K562 (cell line): ENCODE measurements around the gene XKR3. TPM values are rescaled to one million over a fixed set of nuclear protein-coding genes. Genes with fewer than 3 reads are reported as not detected.

Experiments used
- ATAC-seq: fragments of 200-7000 bp; cut with Tn5 transposase; 3 replicates; pipeline ENCODE4 v1.9.1; 2020; ENCODE audit warnings: moderate library complexity
- BruUV-seq: library from RNA; stranded (reverse); fragments of 400-500 nt; replicated peaks from 2 replicates; lab custom pipeline; 2021; lab: Mats Ljungman, UMichigan
- CTCF ChIA-PET: fragments of 300-600 bp; formaldehyde crosslinking; extraction: SDS; loops from one replicate; lab custom pipeline; 2021; ENCODE audit warnings: low intra/inter-chr PET ratio; lab: Yijun Ruan, JAX
- POLR2A ChIA-PET: fragments of 300-600, 350-650 bp; sonication (Branson Sonifier 250); formaldehyde crosslinking; extraction: SDS; loops from one replicate; lab custom pipeline; 2021; ENCODE audit warnings: antibody characterized with exemption, inconsistent platforms; lab: Yijun Ruan, JAX
- DNase-seq, 4 experiments: peaks; one replicate each; pipeline versions ENCODE4 v3.0.0 to v3.0.0-alpha.2; 2011 to 2018; ENCODE audit warnings: low spot score in 3 of 4, mixed read lengths in 3 of 4; ENCODE audit errors: extremely low read depth in 1 of 4
- FAIRE-seq: peaks from 2 replicates; lab custom pipeline; 2011; peaks lifted over from hg19 to GRCh38; lab: Jason Lieb, UNC
- H2AFZ ChIP-seq: 2 replicates; pipeline ENCODE4 v1.6.0; 2011; ENCODE audit warnings: low read depth, low read length, control low read depth, inconsistent platforms
- H3K27ac ChIP-seq: fragments of 200-600 bp; 3 replicates; pipeline ENCODE4 v1.8.0; 2011; ENCODE audit warnings: low read depth, mild to moderate bottlenecking, control low read depth, inconsistent platforms, low read length, moderate library complexity, mixed read lengths; ENCODE audit errors: extremely low read depth
- H3K27me3 ChIP-seq, 2 experiments: fragments of 300-600 bp in 1 of 2; 2 replicates in 1 of 2; 3 replicates in 1 of 2; pipeline versions ENCODE4 v1.6.0 to v1.8.0; 2011; ENCODE audit warnings: inconsistent platforms in 2 of 2, low read length in 2 of 2, mild to moderate bottlenecking in 1 of 2, mixed read lengths in 1 of 2, moderate library complexity in 1 of 2; ENCODE audit not compliant: control insufficient read depth in 2 of 2, insufficient read depth in 2 of 2
- H3K36me3 ChIP-seq: fragments of 300-600 bp; 3 replicates; pipeline ENCODE4 v1.8.0; 2011; ENCODE audit warnings: mild to moderate bottlenecking, low read length, inconsistent platforms; ENCODE audit not compliant: control insufficient read depth, insufficient read depth
- H3K4me1 ChIP-seq, 2 experiments: fragments of 200-600 bp in 1 of 2; replicated peaks in 1 of 2; 2 replicates in 1 of 2; 3 replicates in 1 of 2; pipeline versions ENCODE4 v1.5.1 to v1.8.0; 2011; ENCODE audit warnings: inconsistent platforms in 2 of 2, low read length in 2 of 2, mild to moderate bottlenecking in 1 of 2, mixed read lengths in 1 of 2, moderate library complexity in 1 of 2; ENCODE audit not compliant: control insufficient read depth in 2 of 2, insufficient read depth in 2 of 2
- H3K4me2 ChIP-seq: 2 replicates; pipeline ENCODE4 v1.6.1; 2011; ENCODE audit warnings: low read length, control low read depth, inconsistent platforms, mixed read lengths; ENCODE audit not compliant: insufficient read depth
- H3K4me3 ChIP-seq: fragments of 200-600 bp; sonication (generic), shearing (Covaris generic); 2 replicates; pipeline ENCODE4 v1.5.1; 2016; ENCODE audit warnings: control low read depth, inconsistent platforms
- H3K79me2 ChIP-seq: fragments of 200-600 bp; 3 replicates; pipeline ENCODE4 v1.8.0; 2011; ENCODE audit warnings: low read length, inconsistent platforms; ENCODE audit not compliant: control insufficient read depth, insufficient read depth
- H3K9ac ChIP-seq, 2 experiments: 2 replicates each; pipeline versions ENCODE4 v1.6.0 to v1.6.1; 2011; ENCODE audit warnings: low read depth in 2 of 2, low read length in 2 of 2, control low read depth in 1 of 2, inconsistent platforms in 1 of 2, mild to moderate bottlenecking in 1 of 2, mixed read lengths in 1 of 2; ENCODE audit not compliant: insufficient read depth in 1 of 2
- H3K9me1 ChIP-seq: one replicate; pipeline ENCODE4 v1.6.0; 2011; ENCODE audit warnings: inconsistent platforms, mild to moderate bottlenecking, low read length, moderate library complexity; ENCODE audit not compliant: control insufficient read depth, insufficient read depth
- H3K9me3 ChIP-seq: replicated peaks from 2 replicates; pipeline ENCODE4 v1.5.1; 2011; ENCODE audit warnings: low read depth, low read length, inconsistent platforms; ENCODE audit not compliant: control insufficient read depth, insufficient read depth
- H4K20me1 ChIP-seq: replicated peaks from 2 replicates; pipeline ENCODE4 v1.6.1; 2011; ENCODE audit warnings: low read length, inconsistent platforms, mixed read lengths; ENCODE audit not compliant: control insufficient read depth, insufficient read depth
- HIVEP1 ChIP-seq: fragments of 250-450 bp; sonication (Bioruptor Pico); IDR thresholded peaks from 2 replicates; pipeline ENCODE4 v1.4.0; 2020; ENCODE audit warnings: mild to moderate bottlenecking
- NELFE ChIP-seq: IDR thresholded peaks from 2 replicates; pipeline ENCODE4 v1.6.1; 2011; ENCODE audit warnings: mild to moderate bottlenecking; ENCODE audit not compliant: insufficient read depth, insufficient read length
- OTX1 ChIP-seq: fragments of 450-650 bp; formaldehyde crosslinking; IDR thresholded peaks from 2 replicates; pipeline ENCODE4 v1.4.0; 2022; ENCODE audit warnings: mild to moderate bottlenecking
- POLR2A ChIP-seq: fragments of 450-650 bp; conservative IDR thresholded peaks from 2 replicates; pipeline ENCODE4 v1.6.1; 2016
- POLR2AphosphoS5 ChIP-seq: IDR thresholded peaks from 2 replicates; pipeline ENCODE4 v1.6.1; 2011; ENCODE audit warnings: mild to moderate bottlenecking, low read depth, low read length, moderate library complexity; ENCODE audit not compliant: control insufficient read depth, insufficient read depth
- SLC30A9 ChIP-seq: fragments of 250-450 bp; sonication (Bioruptor Pico); IDR thresholded peaks from 2 replicates; pipeline ENCODE4 v1.8.0; 2022; ENCODE audit warnings: mild to moderate bottlenecking, moderate library complexity
- TAF15 ChIP-seq: fragments of 200-400 bp; formaldehyde crosslinking; IDR thresholded peaks from 2 replicates; pipeline ENCODE4 v1.6.1; 2017; ENCODE audit warnings: mild to moderate bottlenecking, low read depth, low read length, moderate library complexity
- U2AF1 ChIP-seq: fragments of 200-400 bp; formaldehyde crosslinking; optimal IDR thresholded peaks from 2 replicates; pipeline ENCODE3; 2017; ENCODE audit warnings: mild to moderate bottlenecking, low read depth, low read length, moderate library complexity
- WGBS: fragments of 100-300 bp; shearing (Covaris generic); methylation state at CpG from one replicate; pipeline ENCODE4 v1.1.6; 2016; ENCODE audit warnings: low coverage, mixed read lengths; ENCODE audit not compliant: insufficient coverage; ENCODE audit errors: missing lambda C conversion rate; 5-methylcytosine and 5-hydroxymethylcytosine counted together
- in situ Hi-C: fragments of 300-500 bp; cut with MboI; formaldehyde crosslinking; loops from 4 replicates; pipeline ENCODE4 v1.15.0; 2018; ENCODE audit warnings: inconsistent platforms, mixed read lengths
- intact Hi-C: fragments of 100-400 bp; cut with micrococcal nuclease; formaldehyde crosslinking; loops from 2 replicates; pipeline ENCODE4 v1.14.2; 2022
- polyA plus RNA-seq, 8 experiments: library from polyadenylated mRNA; depleted of rRNA in 4 of 8; stranded (reverse) in 5 of 8; unstranded in 3 of 8; fragments of >200 nt; fragmentation: Nextera tagmentation in 2 of 8; fragmentation: Illumina TruSeq in 1 of 8; extraction: Ambion mirVana in 2 of 8; extraction: Trizol in 1 of 8; gene quantifications; 2 replicates each; pipeline versions ENCODE4 v1.2.1 to v1.2.3, GENCODE V29; 2011 to 2014; ENCODE audit warnings: inconsistent platforms in 1 of 8, missing spikeins in 1 of 8
- total RNA-seq, 7 experiments: library from RNA; depleted of rRNA in 6 of 7; stranded (reverse); fragments of >200 nt in 6 of 7; fragmentation: Illumina TruSeq in 2 of 7; extraction: Trizol in 2 of 7; gene quantifications; 2 replicates each; pipeline versions ENCODE4 v1.2.1 to v1.2.3, GENCODE V29; 2011 to 2021; ENCODE audit warnings: low replicate concordance in 1 of 7

Gene XKR3
- total and polyA plus RNA-seq, 9 of the 15 experiments (the other 6 are each of a cell fraction or from before 2014, with no cell fraction given), result 3.5 to 11.5 (median 7.1) TPM

DNA sequence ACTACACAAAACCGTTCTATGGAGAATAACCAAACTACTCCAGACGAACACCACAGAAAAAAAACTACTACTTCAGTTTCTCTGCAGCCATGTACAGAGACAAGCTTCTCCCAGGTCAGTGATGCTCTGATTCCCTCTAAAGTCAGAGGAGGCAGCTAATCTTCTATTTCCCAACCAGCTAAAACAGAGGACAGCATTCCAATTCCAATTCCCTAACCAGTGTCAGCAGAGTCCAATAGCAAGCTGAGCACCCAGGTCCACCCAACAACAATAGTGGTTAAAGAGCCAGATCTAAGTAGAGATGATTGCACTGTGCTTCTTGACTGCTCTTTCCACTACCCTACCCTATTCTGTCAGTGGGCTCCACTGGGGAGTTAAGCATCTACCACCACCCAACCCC, 6.7 kb downstream of the XKR3 start:
- Histone ChIP-seq H3K9ac (no peak overlapping the region), H3K4me3 (no peak overlapping the region), H3K36me3 (peaks cover 41% of the 10 kb centered on the region), H4K20me1 (no peaks in the 10 kb centered on the region), H3K27me3 (no peaks in the 10 kb centered on the region), H3K9me3 (no peaks in the 10 kb centered on the region; the same call in 1 of the 2 replicates), H3K79me2 (0 out of 3 replicates have a peak, but pooled peaks cover 10% of the 10 kb centered on the region), H3K27ac (no peak overlapping the region), H2AFZ (no peak overlapping the region), H3K4me1 (no peaks in the 10 kb centered on the region), H3K4me2 (no peak overlapping the region), H3K9me1 (no peaks in the 10 kb centered on the region)
- FAIRE-seq, result no peak
- CTCF ChIA-PET, result no interaction called here
- intact Hi-C loops, result no loop called here
- BruUV-seq, result no TSS peak
- 0 out of 2 replicates have a peak, but pooled peaks have one; percentile 43 for TF ChIP-seq POLR2A
- TF ChIP-seq OTX1, result 0 out of 2 replicates have a peak, but pooled peaks have one; percentile 17
- TF ChIP-seq TAF15, result no peak
- TF ChIP-seq POLR2AphosphoS5, result 0 out of 2 replicates have a peak, but pooled peaks have one; percentile 23
- no peak for TF ChIP-seq U2AF1
- TF ChIP-seq HIVEP1 (CRISPR knock-in tag), result no peak
- no peak for TF ChIP-seq NELFE
- no peak for TF ChIP-seq SLC30A9 (CRISPR knock-in tag)
- ATAC-seq, result peak; percentile 47
- in situ Hi-C loops, result no loop called here
- POLR2A ChIA-PET, result interaction anchor here (0.8 to 1.5 kb wide), 4 partner anchors 9 to 23 kb away, joined by 3 to 6 read pairs (median 4); no protein-coding TSS in a partner anchor
- peak in 3 of 4 experiments; percentile 14 to 29 (median 27) for DNase-seq
- WGBS, result 76% methylated on average over 2 of the region's 2 CpGs
